GM12874 (cell line): ENCODE data around the gene GABPB1.

Experiments
- TF ChIP-seq, protein P1 (sequence below): IDR thresholded peaks from 2 replicates; pipeline ENCODE4 v1.5.1; 2011; ENCODE audit warnings: low read depth, mild to moderate bottlenecking, control low read depth, low read length, moderate library complexity; ENCODE audit not compliant: insufficient read depth

The GABPB1 gene

DNA sequence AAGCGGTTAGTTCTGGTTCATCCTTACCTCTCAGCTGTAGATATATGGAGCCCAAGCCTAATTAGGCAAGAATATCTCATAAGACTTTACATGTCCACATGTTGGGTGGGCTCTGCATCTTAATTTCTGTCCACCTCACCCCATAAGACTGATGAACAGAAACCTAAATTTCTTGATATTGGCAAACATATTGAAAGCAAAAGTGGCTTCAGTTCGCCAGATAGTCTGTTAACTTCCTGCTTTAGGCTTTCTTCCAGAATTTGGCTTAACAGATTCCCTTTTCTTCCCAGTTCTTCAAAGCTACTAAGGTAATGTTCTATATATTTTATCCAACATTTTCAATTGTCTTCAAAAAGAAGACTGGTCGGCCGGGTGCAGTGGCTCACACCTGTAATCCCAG is 19.7 kb downstream of the GABPB1 start:
- TF ChIP-seq, protein P1, sequence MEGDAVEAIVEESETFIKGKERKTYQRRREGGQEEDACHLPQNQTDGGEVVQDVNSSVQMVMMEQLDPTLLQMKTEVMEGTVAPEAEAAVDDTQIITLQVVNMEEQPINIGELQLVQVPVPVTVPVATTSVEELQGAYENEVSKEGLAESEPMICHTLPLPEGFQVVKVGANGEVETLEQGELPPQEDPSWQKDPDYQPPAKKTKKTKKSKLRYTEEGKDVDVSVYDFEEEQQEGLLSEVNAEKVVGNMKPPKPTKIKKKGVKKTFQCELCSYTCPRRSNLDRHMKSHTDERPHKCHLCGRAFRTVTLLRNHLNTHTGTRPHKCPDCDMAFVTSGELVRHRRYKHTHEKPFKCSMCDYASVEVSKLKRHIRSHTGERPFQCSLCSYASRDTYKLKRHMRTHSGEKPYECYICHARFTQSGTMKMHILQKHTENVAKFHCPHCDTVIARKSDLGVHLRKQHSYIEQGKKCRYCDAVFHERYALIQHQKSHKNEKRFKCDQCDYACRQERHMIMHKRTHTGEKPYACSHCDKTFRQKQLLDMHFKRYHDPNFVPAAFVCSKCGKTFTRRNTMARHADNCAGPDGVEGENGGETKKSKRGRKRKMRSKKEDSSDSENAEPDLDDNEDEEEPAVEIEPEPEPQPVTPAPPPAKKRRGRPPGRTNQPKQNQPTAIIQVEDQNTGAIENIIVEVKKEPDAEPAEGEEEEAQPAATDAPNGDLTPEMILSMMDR = no peak

DNA sequence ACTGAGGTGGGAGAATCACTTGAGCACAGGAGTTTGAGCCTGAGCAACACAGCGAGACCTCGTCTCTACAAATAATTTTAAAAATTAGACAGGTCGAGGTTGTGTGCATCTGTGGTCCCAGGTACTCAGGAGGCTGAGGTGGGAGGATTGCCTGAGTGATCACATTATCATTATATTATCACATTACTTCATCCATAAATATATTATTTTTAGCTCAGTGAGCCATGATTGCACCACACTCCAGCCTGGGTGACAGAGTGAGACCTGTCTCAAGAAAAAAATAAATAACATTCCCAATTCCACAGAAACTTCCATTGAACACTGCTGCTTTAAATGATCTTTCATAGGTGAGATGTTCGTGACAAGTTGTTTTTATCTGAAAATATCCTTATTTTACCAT is 21.8 kb downstream of the GABPB1 start:
- TF ChIP-seq, protein P1 = no peak

DNA sequence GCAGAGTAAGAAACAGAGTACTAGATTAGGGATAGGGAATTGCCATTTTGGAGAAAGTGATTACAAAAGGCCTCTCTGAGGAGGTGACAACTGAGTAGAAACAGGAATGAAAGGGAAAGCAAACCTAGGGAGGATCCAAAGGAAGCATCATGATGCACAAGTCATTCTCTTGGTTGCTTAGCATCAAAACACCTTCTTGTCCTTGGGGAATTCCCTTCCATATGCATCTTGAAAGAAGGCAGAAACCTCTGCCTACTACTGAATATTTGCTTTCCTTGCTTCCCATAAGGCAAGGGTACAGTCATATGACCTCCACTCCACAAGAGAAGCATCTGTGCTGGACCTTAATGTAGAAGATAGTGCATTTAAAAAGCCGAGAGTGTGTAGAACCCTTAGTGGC is 24.1 kb downstream of the GABPB1 start:
- TF ChIP-seq, protein P1 = no peak

DNA sequence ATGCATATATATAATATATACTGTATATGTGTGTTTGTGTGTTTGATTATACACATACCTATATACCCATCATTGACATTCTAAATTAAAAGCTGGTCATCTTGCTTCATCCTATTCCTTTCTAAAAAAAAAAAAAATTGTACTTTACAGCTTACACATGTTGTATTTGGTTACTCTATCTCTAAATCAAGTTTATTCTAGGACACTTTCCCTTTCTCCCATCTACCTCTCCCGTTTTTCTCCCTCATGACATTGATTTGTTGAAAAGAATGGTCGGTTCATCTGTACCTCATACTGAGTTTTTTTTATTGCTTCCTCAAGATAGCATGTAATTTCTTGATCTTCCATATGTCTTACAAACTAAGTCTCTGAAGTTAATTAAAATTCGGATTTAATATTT is 26.9 kb downstream of the GABPB1 start:
- TF ChIP-seq, protein P1 = no peak

DNA sequence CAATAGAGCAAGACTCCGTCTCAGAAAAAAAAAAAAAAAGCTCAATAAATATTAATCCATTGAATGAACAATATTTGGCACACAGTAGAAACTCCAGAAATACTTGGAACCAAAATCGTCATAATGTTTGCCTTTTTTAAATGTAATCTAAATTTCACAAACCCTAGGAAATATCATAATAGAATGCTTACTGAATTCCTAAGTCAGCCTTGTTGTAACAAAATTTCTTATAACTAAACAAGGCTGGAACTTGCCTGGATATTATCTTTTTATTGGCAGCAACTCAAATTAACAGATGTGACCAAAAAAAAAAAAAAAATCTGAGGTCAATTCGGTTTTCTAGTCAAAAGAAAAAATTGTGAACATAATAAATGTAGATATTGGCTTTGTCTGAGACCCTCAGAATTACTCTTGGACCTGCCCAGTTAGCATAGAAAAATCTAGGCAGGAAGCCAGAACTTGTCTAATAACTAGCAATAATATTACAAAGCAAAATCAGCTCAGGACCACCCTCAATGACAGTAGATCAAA is 33.3 kb downstream of the GABPB1 start:
- TF ChIP-seq, protein P1 = no peak

DNA sequence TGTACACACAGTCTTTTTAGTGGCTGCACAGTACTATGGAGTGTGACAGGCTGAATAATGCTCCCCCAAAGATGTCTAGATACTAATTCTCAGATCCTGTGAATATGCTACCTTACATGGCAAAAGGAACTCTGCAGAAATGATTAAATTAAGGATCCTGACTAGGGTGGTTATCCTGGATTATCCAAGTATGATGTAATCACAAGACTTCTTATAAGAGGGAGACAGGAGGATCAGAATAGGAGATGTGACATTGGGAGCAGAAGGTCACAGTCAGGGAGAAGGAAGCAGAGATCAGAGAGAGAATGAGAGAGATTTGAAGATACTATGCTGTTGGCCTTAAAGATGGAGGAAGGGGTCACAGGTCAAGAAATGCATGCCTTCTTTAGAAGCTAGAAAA is 34.5 kb downstream of the GABPB1 start:
- TF ChIP-seq, protein P1 = no peak

DNA sequence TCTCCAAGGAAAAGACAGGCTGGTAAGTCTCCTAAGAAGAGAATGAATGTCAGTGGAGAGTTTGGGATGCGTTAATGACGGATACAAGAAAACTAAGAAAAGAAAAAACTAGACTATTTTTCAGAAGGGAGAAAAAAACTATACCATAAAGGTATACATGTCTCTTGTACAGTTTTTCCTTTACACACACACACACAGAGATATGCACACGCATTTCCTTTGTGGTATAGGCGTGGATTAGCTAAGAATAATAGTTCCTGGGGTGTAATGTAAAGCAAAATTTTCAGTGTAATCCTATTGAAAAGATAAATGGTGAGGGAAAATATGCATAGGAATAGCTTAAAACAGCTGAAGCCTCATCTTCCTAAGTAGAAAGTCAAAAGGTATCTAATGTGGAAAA is 36.3 kb downstream of the GABPB1 start:
- TF ChIP-seq, protein P1 = no peak
